Mucosa of gallbladder (tissue), 1 donor: Measurements from ENCODE around the gene ANKS6. TPM values are rescaled to one million over a fixed set of nuclear protein-coding genes. Genes with fewer than 3 reads are reported as not detected.

Experiments used
- DNase-seq: peaks from one replicate; pipeline ENCODE4 v3.0.0-alpha.2; 2020; ENCODE audit warnings: low spot score
- total RNA-seq: library from RNA; stranded (reverse); gene quantifications from one replicate; pipeline ENCODE4 v1.2.1, GENCODE V29; 2021
- donor health status: DM: no; HTN: no; CAD: no.

ANKS6 gene
- total RNA-seq, 1 donor from 2014 or later: 22.6 TPM

DNA sequence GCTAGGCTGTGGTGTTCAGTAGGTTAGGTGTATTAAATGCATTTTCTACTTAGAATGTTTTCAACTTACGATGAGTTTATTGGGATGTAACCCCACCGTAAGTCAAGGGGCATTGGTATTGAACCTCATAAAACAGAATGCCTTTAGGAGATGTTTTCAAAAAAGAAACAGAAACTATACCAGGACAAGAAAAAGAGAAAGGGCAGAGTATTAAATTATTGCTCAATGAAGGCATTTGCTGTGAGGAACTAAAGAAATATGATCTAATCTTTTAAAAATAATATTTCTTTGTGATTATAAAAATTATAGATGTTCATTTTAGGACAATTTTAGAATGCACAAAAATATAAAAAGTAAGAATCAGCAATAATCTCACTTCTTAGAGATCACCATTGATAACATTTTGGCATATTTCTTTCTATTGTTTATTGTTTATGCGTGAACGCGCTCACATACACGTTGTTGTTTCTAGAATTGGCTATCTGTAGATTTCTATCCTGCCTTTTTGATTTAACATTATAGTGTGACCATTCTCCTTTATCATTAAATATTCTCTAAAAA is 19.1 kb upstream of the ANKS6 start:
- no peak for DNase-seq

DNA sequence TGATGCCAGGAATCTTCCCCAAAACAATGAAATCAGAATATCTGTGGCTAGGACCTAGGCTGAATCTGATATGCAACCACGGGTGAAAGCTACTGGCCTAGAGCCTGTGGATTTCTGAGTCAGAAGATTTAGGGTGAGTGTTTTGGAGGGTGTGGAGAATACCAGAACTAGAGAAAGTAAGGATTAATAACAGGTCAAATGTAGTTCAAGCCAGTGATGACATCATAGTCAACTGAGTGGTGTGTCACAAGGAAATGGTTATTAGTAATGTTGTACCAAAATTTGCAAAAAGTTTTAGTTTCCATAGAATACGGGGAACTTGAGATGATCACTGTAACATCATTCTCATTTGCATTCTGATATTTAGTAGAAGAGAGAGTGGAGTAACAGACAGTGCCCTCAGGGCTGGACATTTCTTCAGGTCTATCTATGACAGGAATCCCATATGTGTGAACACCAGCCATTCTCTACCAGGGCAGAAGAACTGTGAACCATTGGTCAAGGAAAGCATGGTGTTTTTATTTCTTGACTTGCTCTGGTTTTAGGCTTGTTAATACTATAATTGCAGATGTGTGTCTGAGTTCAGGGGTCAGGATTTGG is 14.8 kb upstream of the ANKS6 start:
- no peak for DNase-seq

DNA sequence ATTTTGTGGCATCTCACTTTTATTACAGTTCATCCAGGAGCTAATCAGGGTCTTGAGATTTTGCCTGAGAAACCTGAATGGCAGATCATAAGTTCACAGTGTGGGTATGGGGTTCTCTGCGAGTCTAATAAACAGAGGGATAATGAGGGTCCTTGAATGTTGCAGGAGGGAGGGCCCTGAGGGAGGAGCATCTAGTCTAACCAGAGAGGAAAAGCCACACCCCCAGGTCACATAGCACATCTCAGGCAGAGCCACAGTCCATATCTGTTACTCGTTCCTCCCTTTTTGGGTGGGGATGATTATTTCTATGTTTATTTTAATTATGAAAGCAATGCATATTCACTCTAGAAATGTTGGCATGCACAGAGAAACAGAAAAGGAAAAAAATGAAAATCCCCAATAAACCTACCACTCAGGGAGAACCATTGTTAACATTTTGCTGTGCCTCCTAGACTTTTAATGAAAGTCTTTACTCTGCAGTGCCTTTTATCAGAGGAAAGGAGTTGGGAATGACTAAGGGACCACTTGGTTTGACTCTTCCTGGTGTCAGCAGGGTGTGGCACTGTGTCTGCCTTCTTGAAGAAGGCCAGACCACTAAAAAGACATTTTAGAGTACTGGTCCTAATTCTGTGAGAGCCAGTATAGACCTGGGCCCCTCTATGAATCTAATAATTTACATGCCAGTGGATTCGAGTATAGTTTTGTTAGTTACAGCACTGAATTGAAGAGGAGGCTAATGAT is 13.9 kb upstream of the ANKS6 start:
- DNase-seq: no peak

DNA sequence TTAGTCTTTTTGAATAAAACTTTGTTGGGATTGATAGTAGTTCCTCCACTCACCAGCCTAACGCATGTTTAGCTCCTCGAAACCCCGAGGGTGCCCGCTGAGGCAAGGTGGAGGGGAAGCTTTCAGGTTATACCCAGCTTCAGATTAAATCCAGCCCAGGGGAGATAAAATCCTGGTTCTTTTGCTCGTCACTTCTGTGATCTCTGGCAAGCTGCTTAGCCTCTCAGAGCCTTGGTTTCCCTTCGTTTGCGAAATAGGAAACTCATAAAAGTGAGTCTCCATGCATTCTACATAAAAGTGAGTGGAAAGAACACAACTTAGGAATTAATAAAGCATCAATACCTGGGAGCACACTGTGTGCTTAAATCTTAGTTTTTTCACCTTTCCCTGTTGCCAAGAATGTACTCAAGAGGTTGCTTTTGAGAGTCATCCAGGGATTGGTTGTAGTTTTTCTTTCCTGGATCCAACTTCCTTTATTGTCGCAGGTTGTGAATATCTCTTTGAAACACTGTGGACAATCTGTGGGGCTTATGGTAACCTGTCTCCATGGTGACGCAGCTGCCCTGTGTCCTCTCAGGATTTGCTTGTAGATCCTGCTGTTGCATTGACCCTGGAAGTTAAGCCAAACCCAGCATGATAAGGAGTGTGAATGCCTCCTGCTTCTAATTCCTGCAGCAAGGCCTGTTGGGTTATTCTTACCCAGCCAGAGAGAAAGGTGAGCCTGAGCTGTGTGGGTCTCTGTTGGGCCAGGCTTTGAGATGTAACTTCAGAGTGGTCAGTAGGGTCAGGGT is 13.2 kb upstream of the ANKS6 start:
- DNase-seq: peak; percentile 54

DNA sequence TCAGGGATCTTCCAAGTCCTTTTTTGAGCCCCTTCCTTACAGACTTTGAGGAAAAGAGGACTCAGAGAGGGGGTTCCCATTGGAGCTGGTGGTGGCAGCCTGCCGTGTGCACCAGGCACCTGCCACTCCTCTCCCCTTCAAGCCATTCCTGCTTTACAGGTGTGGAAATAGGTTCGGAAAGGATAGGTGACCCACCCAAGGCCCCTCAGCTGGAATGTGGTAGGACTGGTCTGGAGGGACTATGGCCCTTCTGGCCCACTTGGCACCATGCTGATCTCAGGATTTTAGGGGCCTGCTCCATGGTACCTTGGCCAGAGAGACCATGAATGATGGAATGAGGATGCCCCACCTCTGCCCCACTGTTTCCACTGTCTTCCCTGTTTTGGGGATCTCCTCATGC is 12.5 kb upstream of the ANKS6 start:
- DNase-seq: no peak

DNA sequence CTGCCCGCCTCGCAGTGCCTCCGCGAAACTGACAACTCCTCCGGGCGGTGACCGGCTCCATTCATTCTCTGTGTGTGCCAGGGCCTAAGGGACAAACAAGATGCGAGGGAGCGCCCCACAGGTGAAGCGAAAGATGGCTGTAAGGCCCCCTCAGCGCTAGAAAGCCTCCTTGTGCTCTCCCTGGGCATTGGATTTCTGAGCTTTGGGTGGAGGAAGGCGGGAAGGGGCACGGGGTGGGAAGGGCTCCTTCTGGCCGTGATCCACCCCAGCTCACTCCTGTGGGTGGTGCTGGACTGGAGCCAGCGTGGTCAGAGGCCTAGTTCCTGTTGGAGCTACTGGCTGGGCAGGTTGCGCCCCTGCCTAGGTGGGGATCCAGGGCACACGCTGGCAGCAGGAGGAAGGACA is 12.1 kb upstream of the ANKS6 start:
- DNase-seq: peak; percentile 56

DNA sequence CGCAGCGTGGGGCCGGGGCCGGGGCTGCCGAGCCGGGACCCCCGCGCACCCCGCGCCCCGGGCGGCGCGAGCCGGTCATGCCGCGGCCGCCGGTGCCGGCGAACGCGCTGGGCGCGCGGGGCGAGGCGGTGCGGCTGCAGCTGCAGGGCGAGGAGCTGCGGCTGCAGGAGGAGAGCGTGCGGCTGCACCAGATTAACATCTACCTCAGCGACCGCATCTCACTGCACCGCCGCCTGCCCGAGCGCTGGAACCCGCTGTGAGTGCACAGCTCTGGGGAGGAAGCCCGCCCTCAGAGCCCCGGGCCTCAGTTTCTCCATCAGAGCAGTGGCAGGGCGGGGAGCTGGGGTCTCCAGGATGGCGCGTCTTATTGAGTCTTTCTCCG is 11.4 kb upstream of the ANKS6 start:
- DNase-seq: no peak

DNA sequence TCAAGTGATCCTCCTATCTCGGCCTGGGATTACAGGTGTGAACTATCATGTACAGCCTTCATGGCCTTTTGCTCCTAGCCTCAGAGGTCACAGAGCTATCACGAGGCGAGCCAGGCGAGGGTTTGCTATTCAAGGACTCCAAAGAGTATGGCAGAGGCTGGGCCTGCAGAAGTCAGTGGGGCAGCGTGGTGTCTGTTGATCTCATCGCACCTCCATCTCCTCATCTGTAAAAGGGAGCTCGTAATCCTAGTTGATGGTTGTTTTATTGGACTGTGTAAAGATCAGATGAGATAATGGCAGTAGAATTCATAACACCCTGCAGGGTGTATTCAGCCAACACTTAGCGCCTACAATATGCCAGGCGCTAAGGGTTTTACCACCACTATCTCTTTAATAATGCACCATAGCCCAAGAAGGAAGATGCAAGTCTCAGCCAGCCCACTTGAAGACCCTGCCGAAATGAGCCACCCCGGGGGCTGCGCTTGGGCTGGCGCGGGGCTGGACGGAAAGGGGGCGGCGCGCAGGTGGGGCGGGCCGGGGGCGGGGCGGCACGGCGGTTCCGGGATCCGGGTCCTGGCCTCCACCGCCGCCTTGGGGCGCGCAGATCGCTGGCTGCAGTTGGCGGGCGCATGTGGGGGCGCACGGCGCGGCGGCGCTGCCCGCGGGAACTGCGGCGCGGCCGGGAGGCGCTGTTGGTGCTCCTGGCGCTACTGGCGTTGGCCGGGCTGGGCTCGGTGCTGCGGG is 10.9 kb upstream of the ANKS6 start, which contains the start of gene GALNT12:
TSS of gene GALNT12 (plus strand) at position 601 of the 744 bp plus-strand sequence. CDS start at position 630, 29 bp downstream.
- DNase-seq: peak; percentile 22

DNA sequence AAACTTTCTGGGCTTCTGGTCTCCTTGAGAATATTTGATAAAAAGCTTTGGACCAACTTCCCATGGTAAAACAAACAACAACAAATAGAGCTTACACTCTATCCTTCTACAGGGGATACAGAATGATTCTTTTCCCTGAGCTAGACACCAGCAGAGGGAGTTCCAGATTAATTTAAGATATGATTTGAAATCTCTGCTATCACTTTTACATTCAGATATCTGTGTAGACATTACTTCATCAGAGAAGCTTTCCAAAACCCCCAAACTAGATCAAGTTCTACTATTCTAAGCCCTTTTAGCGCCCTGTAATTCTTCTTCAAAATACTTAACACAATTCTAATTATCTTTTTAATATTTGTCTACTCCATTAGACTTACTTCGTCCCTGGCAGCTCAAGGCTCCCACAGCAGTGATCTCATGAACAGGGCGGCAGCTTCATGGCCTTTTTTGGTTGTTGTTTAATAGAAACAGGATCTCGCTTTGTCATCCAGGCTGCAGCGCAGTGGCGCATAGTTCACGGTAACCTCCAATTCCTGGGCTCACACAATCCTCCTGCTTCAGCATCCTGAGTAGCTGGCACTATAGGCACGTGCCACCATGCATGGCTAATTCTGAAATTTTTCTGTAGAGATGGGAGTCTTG is 10.2 kb upstream of the ANKS6 start:
- no peak for DNase-seq

DNA sequence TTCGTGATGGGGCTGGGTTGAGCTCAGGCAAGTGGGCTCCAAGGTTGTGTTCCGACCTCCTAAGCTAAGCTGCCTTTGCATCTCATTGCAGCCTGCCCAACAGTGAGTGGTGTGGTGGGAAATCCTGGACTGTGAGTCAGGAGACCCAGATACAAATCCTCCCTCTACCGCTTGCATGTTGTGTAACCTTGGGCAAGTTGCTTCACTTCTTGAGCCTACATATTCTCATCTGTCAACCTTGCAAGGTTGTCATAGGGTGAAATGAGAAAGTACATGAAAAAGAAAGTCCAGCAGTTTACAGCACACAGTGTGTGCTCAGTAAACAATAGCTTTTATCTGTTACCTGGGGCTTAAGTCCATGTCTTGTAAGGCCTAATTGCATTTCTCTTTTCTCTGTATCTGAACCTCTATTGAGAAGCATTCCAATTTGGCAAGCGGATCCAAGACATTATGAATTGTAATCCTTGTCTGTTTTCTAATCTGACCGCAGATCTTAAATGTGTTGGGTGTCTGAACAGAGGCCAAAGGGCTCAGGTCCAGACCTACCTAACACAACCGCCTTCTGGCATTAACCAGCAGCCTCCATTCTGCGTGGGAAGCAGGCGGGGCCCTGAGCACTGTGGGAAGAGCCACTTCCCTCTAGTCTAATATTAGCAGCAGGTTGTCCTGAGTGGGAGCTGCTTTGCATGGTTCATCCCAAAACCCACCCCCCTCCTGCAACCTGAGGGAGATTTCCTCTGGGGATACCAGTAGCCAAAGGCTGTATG is 9.3 kb upstream of the ANKS6 start:
- DNase-seq: no peak

DNA sequence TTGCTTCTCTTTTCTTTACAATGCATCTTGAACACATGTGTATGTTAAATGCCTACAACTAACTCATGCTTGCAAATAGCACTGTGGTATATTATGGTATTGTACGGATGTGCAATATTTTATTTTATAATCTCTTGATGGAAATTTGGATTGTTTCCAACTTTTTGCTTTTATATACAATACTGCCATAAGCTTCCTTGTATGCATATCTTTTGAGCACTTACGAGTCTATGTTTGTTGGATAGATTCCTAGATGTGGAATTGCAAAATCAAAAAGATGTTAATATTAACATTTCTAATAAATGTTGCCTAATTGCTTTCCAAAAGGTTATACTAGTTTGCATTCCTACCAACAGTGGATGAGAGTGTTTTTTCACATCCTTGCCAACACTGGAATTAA is 7.7 kb upstream of the ANKS6 start:
- no peak for DNase-seq

DNA sequence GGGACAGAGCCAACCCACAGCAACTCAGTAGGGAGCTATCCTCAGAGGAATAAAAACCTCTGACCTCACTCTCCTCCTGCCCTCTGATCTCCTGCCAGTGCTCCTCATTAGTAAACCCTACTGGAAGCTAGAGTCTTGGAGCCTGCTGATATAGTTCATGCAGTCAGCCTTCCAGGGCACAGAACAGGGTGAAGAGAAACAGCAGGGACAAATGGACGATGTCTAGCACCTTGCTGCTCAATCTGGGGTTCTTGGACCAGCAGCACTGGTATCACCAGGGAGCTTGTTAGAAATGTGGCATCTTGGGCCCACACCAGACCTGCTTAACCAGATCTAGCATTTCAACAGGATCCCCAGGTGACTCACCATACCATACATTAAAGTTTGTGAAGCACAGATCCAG is 5.6 kb upstream of the ANKS6 start:
- DNase-seq: no peak

DNA sequence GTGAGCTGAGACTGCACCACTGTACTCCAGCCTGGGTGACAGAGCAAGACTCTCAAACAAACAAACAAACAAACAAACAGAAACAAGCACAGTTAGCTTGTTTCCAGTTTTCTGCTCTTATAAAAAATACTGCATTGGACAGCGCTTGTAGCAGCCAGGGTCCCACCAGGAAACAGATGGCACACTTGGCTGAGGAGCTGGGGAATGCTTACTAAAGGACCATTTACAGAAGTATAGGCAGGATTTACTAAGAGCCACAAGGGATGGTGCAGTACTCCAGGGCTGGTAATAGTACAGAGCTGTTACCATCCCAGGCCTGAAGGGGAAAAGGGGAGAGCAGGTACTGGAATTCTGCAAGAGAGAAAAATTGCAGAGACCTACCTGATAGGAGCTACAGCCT is 5.2 kb upstream of the ANKS6 start:
- DNase-seq: no peak

DNA sequence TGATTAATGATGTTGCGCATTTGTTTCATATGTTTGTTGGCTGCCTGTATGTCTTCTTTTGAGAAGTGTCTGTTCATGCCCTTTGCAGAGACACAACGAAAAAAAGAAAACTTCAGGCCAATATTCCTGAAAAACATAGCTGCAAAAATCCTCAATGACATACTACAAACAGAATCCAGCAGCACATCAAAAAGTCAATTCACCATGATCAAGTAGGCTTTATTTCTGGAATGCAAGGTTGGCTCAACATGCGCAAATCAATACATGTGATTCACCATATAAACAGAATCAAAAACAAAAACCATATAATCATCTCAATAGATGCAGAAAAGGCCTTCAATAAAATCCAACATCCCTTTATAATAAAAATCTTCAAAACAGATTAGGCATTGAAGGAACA is 1.9 kb upstream of the ANKS6 start:
- no peak for DNase-seq

DNA sequence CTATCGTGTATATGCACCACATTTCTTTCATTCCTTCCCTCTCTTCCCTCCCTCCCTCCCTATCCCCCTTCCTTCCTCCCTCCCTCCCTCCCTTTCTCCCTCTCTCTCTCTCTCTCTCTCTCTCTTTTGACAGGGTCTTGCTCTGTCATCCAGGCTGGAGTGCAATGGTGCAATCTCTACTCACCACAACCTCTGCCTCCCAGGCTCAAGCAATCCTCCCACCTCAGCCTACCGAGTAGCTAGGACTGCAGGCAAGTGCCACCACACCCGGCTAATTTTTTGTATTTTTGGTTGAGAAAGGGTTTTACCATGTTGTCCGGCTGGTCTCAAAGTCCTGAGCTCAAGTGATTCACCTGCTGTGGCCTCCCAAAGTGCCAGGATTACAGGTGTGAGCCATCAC is 1.1 kb upstream of the ANKS6 start:
- DNase-seq: no peak

DNA sequence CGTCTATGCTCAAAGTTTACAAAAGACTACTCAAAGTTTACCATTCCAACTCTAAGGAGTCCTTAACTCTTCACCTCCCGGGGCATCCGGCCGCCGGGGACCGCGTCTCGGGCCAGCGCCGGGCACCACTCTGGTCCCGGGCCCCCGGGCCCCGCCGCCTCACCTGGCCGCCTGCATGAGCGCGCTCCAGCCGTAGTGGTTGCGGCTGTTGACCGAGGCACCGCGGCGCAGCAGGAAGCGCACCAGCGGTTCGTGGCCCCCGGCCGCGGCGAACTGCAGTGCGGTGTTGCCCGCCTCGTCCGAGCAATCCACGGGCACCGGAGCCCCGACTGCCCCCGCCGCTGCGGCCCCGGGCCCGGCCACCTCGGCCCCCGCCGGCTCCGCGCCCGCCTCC is 388 bp downstream of the ANKS6 start:
- DNase-seq: no peak

DNA sequence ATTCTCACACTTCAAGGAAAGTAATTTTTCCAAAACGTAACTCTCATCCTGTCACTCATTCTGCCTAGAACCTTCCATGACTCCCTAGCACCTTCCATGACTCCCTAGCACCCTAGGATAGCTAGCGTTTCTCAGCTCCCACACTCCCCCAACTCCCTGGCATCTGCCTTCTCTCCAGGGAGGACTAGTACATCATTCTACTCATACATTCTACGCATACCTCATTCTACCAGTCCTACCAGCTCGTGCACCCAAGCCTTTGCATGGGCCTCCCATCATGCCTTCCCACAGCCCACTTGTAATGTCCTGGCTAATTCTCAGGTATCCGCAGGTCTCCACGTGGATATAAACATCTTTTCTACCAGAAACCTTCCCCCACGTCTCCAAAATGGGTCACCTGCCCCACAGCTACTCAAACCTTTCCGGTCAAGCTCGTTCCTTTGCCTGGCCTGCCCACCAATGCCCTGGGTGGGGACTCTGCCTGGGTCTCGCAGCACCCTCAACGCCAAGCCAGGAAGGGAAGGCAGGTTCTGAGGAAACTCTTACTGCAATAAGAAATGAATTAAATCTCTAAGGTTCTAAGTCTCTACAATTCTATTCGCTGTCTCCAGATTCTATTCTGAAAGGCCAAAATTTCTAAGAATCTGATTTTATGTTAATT is 930 bp downstream of the ANKS6 start:
- no peak for DNase-seq

DNA sequence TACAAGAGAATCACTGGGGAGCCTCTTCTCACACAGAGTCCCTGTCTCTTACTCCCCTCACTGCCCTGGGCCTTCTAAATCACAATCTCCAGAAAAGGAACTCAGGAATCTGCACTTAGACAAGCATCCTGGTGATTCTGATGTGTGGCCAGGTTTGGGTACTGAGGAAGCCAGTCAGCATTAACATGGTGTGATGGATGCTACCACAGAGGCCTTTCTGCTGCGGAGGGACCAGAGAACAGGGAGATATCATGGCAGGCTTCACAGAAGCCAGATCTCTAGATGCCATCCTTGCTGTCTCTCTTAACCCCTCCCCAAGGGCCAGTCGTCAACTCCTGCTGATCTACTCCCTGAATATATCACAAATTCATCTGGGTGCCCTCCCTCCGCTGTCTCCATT is 1.6 kb downstream of the ANKS6 start:
- no peak for DNase-seq

DNA sequence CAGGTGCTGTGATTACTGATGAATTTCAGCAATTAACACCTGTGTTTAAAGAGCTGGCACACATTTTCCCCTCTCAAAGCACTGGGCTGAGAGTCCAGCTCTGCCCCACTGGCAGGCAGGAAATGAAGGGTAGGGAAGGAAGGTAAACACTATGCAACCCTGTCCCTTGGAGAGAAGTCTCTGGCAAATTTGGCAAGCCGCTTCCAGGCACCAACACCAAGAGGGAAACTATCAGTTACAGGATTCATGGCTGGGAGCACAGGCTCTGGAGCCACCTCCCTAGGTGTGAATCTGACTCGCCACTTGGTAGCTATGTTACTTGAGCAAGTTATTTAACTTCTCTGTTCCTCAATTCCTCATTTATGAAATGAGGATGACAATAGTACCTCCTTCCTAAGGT is 3.3 kb downstream of the ANKS6 start:
- no peak for DNase-seq
